PC-3 (cell line): ENCODE results near the gene PRAMEF33.
"Not testable (repeated sequence)": the region's sequence is repeated elsewhere in the genome, so short reads cannot be mapped to it uniquely, and the experiment has no call there.

Experiments
- CTCF ChIP-seq: fragments of 300-600 bp; sonication (generic); conservative IDR thresholded peaks from 2 replicates; pipeline ENCODE4 v1.5.1; 2017; ENCODE audit warnings: antibody characterized with exemption, low read depth, mild to moderate bottlenecking, low read length
- EZH2 ChIP-seq: fragments of 300-600 bp; sonication (generic); IDR thresholded peaks from one replicate; pipeline ENCODE4 v1.6.1; 2017; ENCODE audit warnings: antibody characterized with exemption, mild to moderate bottlenecking, low read length; ENCODE audit not compliant: unreplicated experiment

GRCh38 chr1:13302197-13302596 is 1.1 kb upstream of the PRAMEF33 start:
- not testable (repeated sequence) for TF ChIP-seq CTCF, EZH2
